SK-N-SH (cell line): ENCODE measurements around the gene HSPBAP1. TPM values are rescaled to one million over a fixed set of nuclear protein-coding genes. Genes with fewer than 3 reads are reported as not detected.

ENCODE experiments used
- CTCF ChIA-PET: fragments of 300-600, 350-600 bp; formaldehyde crosslinking; extraction: SDS; loops from one replicate; lab custom pipeline; 2021; lab: Yijun Ruan, JAX
- POLR2A ChIA-PET: fragments of 350-600 bp; sonication (Branson Sonifier 250); formaldehyde crosslinking; extraction: SDS; loops from one replicate; lab custom pipeline; 2020; ENCODE audit warnings: antibody characterized with exemption, inconsistent platforms; lab: Yijun Ruan, JAX
- DNase-seq: peaks from one replicate; pipeline ENCODE4 v3.0.0; 2012
- H2AFZ ChIP-seq: fragments of 200-600 bp; sonication (generic); 2 replicates; pipeline ENCODE4 v1.8.1; 2016; ENCODE audit warnings: antibody characterized with exemption, mild to moderate bottlenecking, low read depth
- H3F3A ChIP-seq: fragments of 200-600 bp; sonication (generic); replicated peaks from 2 replicates; pipeline ENCODE3; 2016; ENCODE audit warnings: antibody characterized with exemption, mild to moderate bottlenecking; ENCODE audit not compliant: insufficient read depth
- H3K27ac ChIP-seq, 2 experiments: fragments of 200-500 bp in 1 of 2; fragments of 200-600 bp in 1 of 2; sonication (Bioruptor generic) in 1 of 2; sonication (generic), shearing (Covaris generic) in 1 of 2; 2 replicates each; pipeline versions ENCODE4 v1.5.1 to v1.6.1; 2014 to 2016; ENCODE audit warnings: low read depth in 2 of 2, inconsistent platforms in 1 of 2, low read length in 1 of 2, mild to moderate bottlenecking in 1 of 2, mixed read lengths in 1 of 2
- H3K27me3 ChIP-seq: fragments of 200-600 bp; sonication (generic), shearing (Covaris generic); 2 replicates; pipeline ENCODE4 v1.6.1; 2016; ENCODE audit warnings: mixed run types; ENCODE audit not compliant: insufficient read depth
- H3K36me3 ChIP-seq, 2 experiments: fragments of 200-500 bp in 1 of 2; fragments of 200-600 bp in 1 of 2; sonication (Bioruptor generic) in 1 of 2; sonication (generic) in 1 of 2; replicated peaks in 1 of 2; 2 replicates each; pipeline versions ENCODE3 to v1.5.1; 2014 to 2016; ENCODE audit warnings: low read length in 1 of 2, mild to moderate bottlenecking in 1 of 2; ENCODE audit not compliant: insufficient read depth in 2 of 2, control insufficient read depth in 1 of 2
- H3K4me1 ChIP-seq, 2 experiments: fragments of 200-500 bp in 1 of 2; fragments of 200-600 bp in 1 of 2; sonication (Bioruptor generic) in 1 of 2; sonication (generic), shearing (Covaris generic) in 1 of 2; 2 replicates each; pipeline versions ENCODE4 v1.5.1 to v1.6.1; 2014 to 2016; ENCODE audit warnings: low read depth in 1 of 2, low read length in 1 of 2, mixed run types in 1 of 2; ENCODE audit not compliant: insufficient read depth in 2 of 2, control insufficient read depth in 1 of 2
- H3K4me2 ChIP-seq: fragments of 200-600 bp; sonication (generic), shearing (Covaris generic); 2 replicates; pipeline ENCODE4 v1.6.1; 2017; ENCODE audit warnings: mixed run types
- H3K4me3 ChIP-seq, 2 experiments: fragments of 200-500 bp in 1 of 2; fragments of 200-600 bp in 1 of 2; sonication (Bioruptor generic) in 1 of 2; sonication (generic), shearing (Covaris generic) in 1 of 2; 2 replicates each; pipeline versions ENCODE4 v1.5.1 to v1.8.1; 2014 to 2016; ENCODE audit warnings: low read depth in 2 of 2, inconsistent platforms in 1 of 2, low read length in 1 of 2, mild to moderate bottlenecking in 1 of 2, mixed read lengths in 1 of 2, moderate library complexity in 1 of 2
- H3K79me2 ChIP-seq: fragments of 200-600 bp; sonication (generic); 2 replicates; pipeline ENCODE4 v1.8.1; 2017; ENCODE audit warnings: mild to moderate bottlenecking; ENCODE audit not compliant: insufficient read depth
- H3K9ac ChIP-seq: fragments of 200-600 bp; sonication (generic); 2 replicates; pipeline ENCODE4 v1.6.1; 2017; ENCODE audit warnings: mixed run types
- H3K9me2 ChIP-seq: fragments of 200-600 bp; sonication (generic); 2 replicates; pipeline ENCODE4 v1.6.1; 2017; ENCODE audit warnings: mixed run types
- H3K9me3 ChIP-seq: fragments of 200-600 bp; sonication (generic); 2 replicates; pipeline ENCODE4 v1.6.1; 2017; ENCODE audit warnings: mixed run types, mild to moderate bottlenecking, moderate library complexity
- H4K20me1 ChIP-seq: fragments of 200-600 bp; sonication (generic); 2 replicates; pipeline ENCODE4 v1.6.1; 2017; ENCODE audit warnings: mild to moderate bottlenecking, mixed run types; ENCODE audit not compliant: insufficient read depth
- CHD2 ChIP-seq: fragments of 150-350 bp; IDR thresholded peaks from 2 replicates; pipeline ENCODE4 v1.6.1; 2018; ENCODE audit warnings: low read length; ENCODE audit not compliant: partially characterized antibody
- ELF1 ChIP-seq: IDR thresholded peaks from 2 replicates; pipeline ENCODE4 v1.4.0; 2012
- EP300 ChIP-seq, 2 experiments: IDR thresholded peaks; 2 replicates each; pipeline versions ENCODE4 v1.4.0 to v1.6.1; 2012; ENCODE audit warnings: borderline replicate concordance in 1 of 2, low read depth in 1 of 2, low read length in 1 of 2
- FOXJ3 ChIP-seq: sonication (generic); formaldehyde crosslinking; IDR thresholded peaks from 2 replicates; pipeline ENCODE4 v1.5.1; 2020; ENCODE audit warnings: mild to moderate bottlenecking, missing genetic modification reagents
- FOXM1 ChIP-seq: IDR thresholded peaks from 2 replicates; pipeline ENCODE4 v1.4.0; 2012; ENCODE audit warnings: low read depth, mild to moderate bottlenecking
- JUND ChIP-seq: IDR thresholded peaks from 2 replicates; pipeline ENCODE4 v1.4.0; 2012
- MEF2A ChIP-seq: IDR thresholded peaks from 2 replicates; pipeline ENCODE4 v1.4.0; 2012; ENCODE audit warnings: low read depth, borderline replicate concordance
- NFIC ChIP-seq: IDR thresholded peaks from 2 replicates; pipeline ENCODE4 v1.4.0; 2012; ENCODE audit warnings: borderline replicate concordance
- POLR2AphosphoS5 ChIP-seq: IDR thresholded peaks from 2 replicates; pipeline ENCODE4 v1.6.1; 2012; ENCODE audit warnings: low read depth, low read length
- RFX5 ChIP-seq: IDR thresholded peaks from 2 replicates; pipeline ENCODE4 v1.6.1; 2012; ENCODE audit warnings: mild to moderate bottlenecking, improper control_type of control experiment, low read length
- RXRA ChIP-seq: IDR thresholded peaks from 2 replicates; pipeline ENCODE4 v1.4.0; 2012; ENCODE audit warnings: low read depth, mild to moderate bottlenecking, borderline replicate concordance
- SIN3A ChIP-seq: IDR thresholded peaks from 2 replicates; pipeline ENCODE4 v1.6.1; 2012; ENCODE audit warnings: low read depth, mild to moderate bottlenecking, low read length, moderate library complexity, borderline replicate concordance
- TCF12 ChIP-seq: IDR thresholded peaks from 2 replicates; pipeline ENCODE4 v1.4.0; 2012
- YY1 ChIP-seq: IDR thresholded peaks from 2 replicates; pipeline ENCODE4 v1.4.0; 2012; ENCODE audit warnings: low read depth, mild to moderate bottlenecking
- WGBS: methylation state at CpG from one replicate; pipeline ENCODE4 v1.1.6; 2017; ENCODE audit warnings: low lambda C conversion rate; 5-methylcytosine and 5-hydroxymethylcytosine counted together
- polyA plus RNA-seq, 3 experiments: library from polyadenylated mRNA; depleted of rRNA; stranded (reverse); fragments of >200 nt; gene quantifications; 2 replicates each; pipeline ENCODE4 v1.2.3, GENCODE V29; 2012
- TF ChIP-seq, protein P1 (sequence below): IDR thresholded peaks from 2 replicates; pipeline ENCODE4; 2012
- TF ChIP-seq, protein P2 (sequence below): IDR thresholded peaks from 2 replicates; pipeline ENCODE4 v1.6.1; 2012; ENCODE audit warnings: mild to moderate bottlenecking, low read depth, low read length, moderate library complexity
- TF ChIP-seq, protein P3 (sequence below): IDR thresholded peaks from 2 replicates; pipeline ENCODE4 v1.4.0; 2012; ENCODE audit warnings: low read depth
- TF ChIP-seq, protein P4 (sequence below): fragments of 150-350 bp; IDR thresholded peaks from 2 replicates; pipeline ENCODE4 v1.6.1; 2016; ENCODE audit warnings: mild to moderate bottlenecking, low read depth, low read length
- TF ChIP-seq, protein P5 (sequence below): IDR thresholded peaks from 2 replicates; pipeline ENCODE4 v1.4.0; 2012; ENCODE audit warnings: low read depth, borderline replicate concordance

The HSPBAP1 gene
- polyA plus RNA-seq, 1 of the 3 experiments (the other 2 are of a cell fraction): 5.1 TPM

DNA sequence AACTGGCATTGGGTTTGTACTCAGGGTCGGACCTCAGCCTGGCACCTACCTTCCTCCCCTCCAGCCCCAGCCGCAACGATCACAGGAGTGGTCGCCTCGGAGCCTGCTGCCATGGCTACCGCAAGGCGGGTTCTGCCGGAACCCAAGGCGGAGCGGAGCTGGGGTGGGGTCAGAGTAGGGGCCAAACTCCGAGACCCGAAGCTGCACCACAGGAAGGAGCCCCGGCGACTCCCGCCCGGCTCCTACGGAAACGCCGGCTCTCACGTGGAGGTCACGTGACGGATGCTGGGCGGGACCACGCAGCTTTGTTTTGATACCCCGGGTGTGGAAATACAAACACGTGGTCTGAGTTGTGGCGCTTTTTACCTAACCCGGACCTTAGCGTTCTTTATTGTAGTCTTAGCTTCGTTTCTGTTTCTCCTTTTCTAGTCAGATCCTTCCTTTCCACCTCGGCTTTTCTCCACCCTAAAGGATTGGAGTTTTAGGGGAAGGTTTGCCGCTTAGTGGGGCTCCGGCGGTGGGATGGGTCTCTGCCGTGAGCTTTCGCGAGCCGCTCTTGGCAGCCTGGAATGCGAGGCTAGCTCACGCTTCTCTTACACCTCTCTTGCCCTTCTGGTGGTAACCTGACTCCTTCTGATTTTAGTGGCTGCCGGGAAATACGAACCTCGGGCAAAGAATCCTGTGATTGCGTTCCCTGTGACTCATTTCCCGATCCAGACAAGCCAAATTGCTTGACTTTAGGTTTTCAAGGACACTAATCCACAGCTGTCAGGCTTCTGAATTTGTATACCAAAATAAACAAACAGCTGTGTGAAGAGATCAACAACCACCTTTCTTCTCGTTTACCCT is at the start of gene HSPBAP1 (continued):
- TF ChIP-seq, protein P1, sequence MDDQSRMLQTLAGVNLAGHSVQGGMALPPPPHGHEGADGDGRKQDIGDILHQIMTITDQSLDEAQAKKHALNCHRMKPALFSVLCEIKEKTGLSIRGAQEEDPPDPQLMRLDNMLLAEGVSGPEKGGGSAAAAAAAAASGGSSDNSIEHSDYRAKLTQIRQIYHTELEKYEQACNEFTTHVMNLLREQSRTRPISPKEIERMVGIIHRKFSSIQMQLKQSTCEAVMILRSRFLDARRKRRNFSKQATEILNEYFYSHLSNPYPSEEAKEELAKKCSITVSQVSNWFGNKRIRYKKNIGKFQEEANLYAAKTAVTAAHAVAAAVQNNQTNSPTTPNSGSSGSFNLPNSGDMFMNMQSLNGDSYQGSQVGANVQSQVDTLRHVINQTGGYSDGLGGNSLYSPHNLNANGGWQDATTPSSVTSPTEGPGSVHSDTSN: peak; percentile 30; the same call in 1 of the 2 replicates
- TF ChIP-seq TCF12 (no peak), FOXJ3 (CRISPR knock-in tag) (no peak), EP300 (IDR thresholded peaks at IDR 0.05; ENCODE audit: borderline replicate concordance in 1 of 2, low read depth in 1 of 2, low read length in 1 of 2) (no peak), RFX5 (no peak), POLR2AphosphoS5 (peak; percentile 50; the same call in 1 of the 2 replicates), NFIC (no peak)
- TF ChIP-seq, protein P2, sequence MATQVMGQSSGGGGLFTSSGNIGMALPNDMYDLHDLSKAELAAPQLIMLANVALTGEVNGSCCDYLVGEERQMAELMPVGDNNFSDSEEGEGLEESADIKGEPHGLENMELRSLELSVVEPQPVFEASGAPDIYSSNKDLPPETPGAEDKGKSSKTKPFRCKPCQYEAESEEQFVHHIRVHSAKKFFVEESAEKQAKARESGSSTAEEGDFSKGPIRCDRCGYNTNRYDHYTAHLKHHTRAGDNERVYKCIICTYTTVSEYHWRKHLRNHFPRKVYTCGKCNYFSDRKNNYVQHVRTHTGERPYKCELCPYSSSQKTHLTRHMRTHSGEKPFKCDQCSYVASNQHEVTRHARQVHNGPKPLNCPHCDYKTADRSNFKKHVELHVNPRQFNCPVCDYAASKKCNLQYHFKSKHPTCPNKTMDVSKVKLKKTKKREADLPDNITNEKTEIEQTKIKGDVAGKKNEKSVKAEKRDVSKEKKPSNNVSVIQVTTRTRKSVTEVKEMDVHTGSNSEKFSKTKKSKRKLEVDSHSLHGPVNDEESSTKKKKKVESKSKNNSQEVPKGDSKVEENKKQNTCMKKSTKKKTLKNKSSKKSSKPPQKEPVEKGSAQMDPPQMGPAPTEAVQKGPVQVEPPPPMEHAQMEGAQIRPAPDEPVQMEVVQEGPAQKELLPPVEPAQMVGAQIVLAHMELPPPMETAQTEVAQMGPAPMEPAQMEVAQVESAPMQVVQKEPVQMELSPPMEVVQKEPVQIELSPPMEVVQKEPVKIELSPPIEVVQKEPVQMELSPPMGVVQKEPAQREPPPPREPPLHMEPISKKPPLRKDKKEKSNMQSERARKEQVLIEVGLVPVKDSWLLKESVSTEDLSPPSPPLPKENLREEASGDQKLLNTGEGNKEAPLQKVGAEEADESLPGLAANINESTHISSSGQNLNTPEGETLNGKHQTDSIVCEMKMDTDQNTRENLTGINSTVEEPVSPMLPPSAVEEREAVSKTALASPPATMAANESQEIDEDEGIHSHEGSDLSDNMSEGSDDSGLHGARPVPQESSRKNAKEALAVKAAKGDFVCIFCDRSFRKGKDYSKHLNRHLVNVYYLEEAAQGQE: peak; percentile 9; the same call in 1 of the 2 replicates
- TF ChIP-seq, protein P3, sequence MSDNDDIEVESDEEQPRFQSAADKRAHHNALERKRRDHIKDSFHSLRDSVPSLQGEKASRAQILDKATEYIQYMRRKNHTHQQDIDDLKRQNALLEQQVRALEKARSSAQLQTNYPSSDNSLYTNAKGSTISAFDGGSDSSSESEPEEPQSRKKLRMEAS: peak; percentile 100
- TF ChIP-seq, protein P4, sequence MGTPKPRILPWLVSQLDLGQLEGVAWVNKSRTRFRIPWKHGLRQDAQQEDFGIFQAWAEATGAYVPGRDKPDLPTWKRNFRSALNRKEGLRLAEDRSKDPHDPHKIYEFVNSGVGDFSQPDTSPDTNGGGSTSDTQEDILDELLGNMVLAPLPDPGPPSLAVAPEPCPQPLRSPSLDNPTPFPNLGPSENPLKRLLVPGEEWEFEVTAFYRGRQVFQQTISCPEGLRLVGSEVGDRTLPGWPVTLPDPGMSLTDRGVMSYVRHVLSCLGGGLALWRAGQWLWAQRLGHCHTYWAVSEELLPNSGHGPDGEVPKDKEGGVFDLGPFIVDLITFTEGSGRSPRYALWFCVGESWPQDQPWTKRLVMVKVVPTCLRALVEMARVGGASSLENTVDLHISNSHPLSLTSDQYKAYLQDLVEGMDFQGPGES: no peak
- TF ChIP-seq, all 33 proteins: peak for 15

DNA sequence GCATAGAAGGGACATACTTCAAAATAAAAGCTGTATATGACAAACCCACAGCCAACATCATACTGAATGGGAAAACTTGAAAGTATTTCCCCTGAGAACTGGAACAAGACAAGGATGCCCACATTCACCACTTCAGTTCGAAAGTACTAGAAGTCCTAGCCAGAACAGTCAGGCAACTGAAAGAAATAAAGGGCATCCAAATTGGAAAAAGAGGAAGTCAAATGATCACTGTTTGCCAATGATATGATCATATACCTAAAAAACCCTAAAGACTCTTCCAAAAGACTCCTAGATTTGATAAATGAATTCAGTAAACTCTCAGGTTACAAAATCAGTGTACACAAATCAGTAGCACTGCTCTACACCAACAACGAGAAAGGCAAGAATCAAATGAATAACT is 42.0 kb upstream of the HSPBAP1 start:
- no peaks in the 10 kb centered on the region for H4K20me1 ChIP-seq
- no peak overlapping the region for H2AFZ ChIP-seq
- H3K79me2 ChIP-seq: no peaks in the 10 kb centered on the region
- DNase-seq: no peak
- H3K4me2 ChIP-seq: no peak overlapping the region
- H3K9ac ChIP-seq: no peak overlapping the region
- H3K27me3 ChIP-seq: no peaks in the 10 kb centered on the region
- ChIA-PET CTCF (interaction anchor here (1.2 kb wide), 1 partner anchor 67 kb away, joined by 3 read pairs; no protein-coding TSS in a partner anchor), POLR2A (no interaction called here)
- 69% methylated on average over 2 of the region's 2 CpGs for WGBS
- no peaks in the 10 kb centered on the region for H3K4me1 ChIP-seq
- no peaks in the 10 kb centered on the region for H3K9me2 ChIP-seq
- peaks cover 9 to 13% of the 10 kb centered on the region in 2 experiments for H3K36me3 ChIP-seq
- no peaks in the 10 kb centered on the region for H3K9me3 ChIP-seq
- H3F3A ChIP-seq: no peaks in the 10 kb centered on the region
- H3K27ac ChIP-seq: no peak overlapping the region
- H3K4me3 ChIP-seq: no peak overlapping the region
- TF ChIP-seq, protein P1: no peak
- no peak for TF ChIP-seq SIN3A
- TF ChIP-seq, protein P5, sequence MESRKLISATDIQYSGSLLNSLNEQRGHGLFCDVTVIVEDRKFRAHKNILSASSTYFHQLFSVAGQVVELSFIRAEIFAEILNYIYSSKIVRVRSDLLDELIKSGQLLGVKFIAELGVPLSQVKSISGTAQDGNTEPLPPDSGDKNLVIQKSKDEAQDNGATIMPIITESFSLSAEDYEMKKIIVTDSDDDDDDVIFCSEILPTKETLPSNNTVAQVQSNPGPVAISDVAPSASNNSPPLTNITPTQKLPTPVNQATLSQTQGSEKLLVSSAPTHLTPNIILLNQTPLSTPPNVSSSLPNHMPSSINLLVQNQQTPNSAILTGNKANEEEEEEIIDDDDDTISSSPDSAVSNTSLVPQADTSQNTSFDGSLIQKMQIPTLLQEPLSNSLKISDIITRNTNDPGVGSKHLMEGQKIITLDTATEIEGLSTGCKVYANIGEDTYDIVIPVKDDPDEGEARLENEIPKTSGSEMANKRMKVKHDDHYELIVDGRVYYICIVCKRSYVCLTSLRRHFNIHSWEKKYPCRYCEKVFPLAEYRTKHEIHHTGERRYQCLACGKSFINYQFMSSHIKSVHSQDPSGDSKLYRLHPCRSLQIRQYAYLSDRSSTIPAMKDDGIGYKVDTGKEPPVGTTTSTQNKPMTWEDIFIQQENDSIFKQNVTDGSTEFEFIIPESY: no peak
- TF ChIP-seq ELF1: no peak
- TF ChIP-seq FOXM1: no peak
- no peak for TF ChIP-seq JUND
- TF ChIP-seq YY1: no peak
- no peak for TF ChIP-seq CHD2
- no peak for TF ChIP-seq RXRA
- no peak for TF ChIP-seq MEF2A
